ENCODE measurements around the gene MAML3.

DNA sequence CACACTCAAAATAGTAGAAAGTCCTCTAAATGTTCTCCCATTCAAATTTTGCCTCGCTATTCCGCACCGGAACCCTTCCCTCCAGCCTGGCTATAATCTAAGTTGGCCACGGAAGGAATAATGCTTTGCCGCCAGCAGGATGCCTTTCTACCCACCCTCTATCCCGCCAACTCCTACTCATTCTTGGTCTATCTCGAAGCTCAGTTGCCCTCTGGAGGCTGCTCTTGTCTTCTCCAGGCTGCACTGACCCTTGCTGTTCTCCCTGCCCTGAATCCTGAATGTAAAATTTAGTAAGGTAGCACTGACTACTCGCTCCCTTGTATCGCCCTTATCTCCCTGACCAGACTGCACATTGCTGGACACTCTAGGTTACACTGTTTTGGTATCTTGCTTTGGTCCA, 275.9 kb downstream of the MAML3 start:
- TF ChIP-seq TAF1 (IDR thresholded peaks at IDR 0.05; ENCODE audit: borderline replicate concordance, insufficient read depth, low read length) (no peak), POLR2AphosphoS5 (IDR thresholded peaks at IDR 0.05; ENCODE audit: low read depth, low read length) (no peak), FOXP2 (optimal IDR thresholded peaks at IDR 0.05; ENCODE audit: borderline replicate concordance, extremely low read depth, extremely low read length, insufficient read depth) (no peak)
